SU-DHL-6 (cell line): ENCODE measurements around the gene ARHGAP35.

ENCODE experiments used
- EZH2phosphoT487 ChIP-seq: fragments of 200-600 bp; sonication (generic), shearing (Covaris generic); conservative IDR thresholded peaks from 2 replicates; pipeline ENCODE4 v1.6.1; 2018; ENCODE audit warnings: mild to moderate bottlenecking, antibody characterized with exemption, low read length, moderate library complexity, mixed read lengths
- TF ChIP-seq, protein P1 (sequence below): fragments of 200-600 bp; sonication (generic); IDR thresholded peaks from one replicate; pipeline ENCODE4 v1.5.1; 2017; ENCODE audit warnings: antibody characterized with exemption, mild to moderate bottlenecking, low read length, moderate library complexity; ENCODE audit not compliant: insufficient read depth, poor library complexity, severe bottlenecking

DNA sequence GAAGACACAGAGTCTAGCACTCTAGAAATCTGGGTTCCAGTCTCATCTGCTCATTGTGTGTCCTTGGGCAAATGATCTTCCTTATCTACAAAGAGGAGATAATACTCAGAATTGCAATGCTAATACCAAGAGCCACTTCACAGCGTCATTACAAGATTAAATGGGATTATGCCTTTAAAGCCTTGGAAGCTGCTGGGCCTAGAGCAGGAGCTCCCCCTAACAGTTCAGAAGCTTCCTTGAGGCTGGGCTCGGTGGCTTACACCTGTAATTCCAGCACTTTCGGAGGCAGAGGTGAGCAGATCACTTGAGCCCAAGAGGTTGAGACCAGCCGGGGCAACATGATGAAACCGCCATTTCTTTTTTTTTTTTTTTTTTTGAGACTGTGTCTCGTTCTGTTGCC is 37.7 kb upstream of the ARHGAP35 start:
- TF ChIP-seq, protein P1, sequence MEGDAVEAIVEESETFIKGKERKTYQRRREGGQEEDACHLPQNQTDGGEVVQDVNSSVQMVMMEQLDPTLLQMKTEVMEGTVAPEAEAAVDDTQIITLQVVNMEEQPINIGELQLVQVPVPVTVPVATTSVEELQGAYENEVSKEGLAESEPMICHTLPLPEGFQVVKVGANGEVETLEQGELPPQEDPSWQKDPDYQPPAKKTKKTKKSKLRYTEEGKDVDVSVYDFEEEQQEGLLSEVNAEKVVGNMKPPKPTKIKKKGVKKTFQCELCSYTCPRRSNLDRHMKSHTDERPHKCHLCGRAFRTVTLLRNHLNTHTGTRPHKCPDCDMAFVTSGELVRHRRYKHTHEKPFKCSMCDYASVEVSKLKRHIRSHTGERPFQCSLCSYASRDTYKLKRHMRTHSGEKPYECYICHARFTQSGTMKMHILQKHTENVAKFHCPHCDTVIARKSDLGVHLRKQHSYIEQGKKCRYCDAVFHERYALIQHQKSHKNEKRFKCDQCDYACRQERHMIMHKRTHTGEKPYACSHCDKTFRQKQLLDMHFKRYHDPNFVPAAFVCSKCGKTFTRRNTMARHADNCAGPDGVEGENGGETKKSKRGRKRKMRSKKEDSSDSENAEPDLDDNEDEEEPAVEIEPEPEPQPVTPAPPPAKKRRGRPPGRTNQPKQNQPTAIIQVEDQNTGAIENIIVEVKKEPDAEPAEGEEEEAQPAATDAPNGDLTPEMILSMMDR = no peak
- no peak for TF ChIP-seq EZH2phosphoT487
